COLO668 (cell line): ENCODE results near the gene EPHA4.
A peak's percentile ranks its signal among the peaks of the same experiment; 100 is the strongest.

Experiments
- DNase-seq: peaks from one replicate; lab custom pipeline; 2025; ENCODE audit not compliant: unreplicated experiment; lab: John Stamatoyannopoulos, UW

Gene EPHA4

DNA sequence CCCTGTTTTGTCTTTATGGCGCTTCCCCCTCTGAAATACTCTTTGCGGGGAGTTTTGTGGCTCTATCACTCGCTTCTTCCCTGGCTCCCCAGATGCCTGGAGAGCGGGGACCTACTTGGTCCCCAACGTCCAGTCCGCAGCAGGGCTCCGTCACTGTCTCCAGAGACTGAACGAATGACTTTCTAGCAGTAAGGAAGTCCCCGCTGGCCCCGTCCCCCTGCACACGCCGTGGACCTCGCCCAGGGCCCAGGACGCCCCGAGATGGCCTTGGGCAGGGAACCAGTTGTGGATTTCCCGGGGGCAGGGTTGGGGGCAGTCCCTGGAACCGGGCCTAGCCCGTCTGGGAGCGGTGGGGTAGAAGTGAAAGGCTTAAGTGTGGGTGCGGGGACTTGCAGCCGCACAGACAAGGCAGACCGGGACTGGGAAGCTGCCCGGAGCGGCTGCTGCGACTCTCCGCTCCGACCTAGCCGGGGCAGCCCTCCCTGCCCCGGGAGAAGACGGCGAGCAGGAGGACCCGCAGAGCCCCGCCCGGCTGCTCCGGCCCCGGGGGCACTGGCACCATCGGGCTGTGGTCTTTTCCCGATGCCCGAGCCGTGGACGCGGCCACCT, 821 bp upstream of the EPHA4 start:
- DNase-seq = no peak

DNA sequence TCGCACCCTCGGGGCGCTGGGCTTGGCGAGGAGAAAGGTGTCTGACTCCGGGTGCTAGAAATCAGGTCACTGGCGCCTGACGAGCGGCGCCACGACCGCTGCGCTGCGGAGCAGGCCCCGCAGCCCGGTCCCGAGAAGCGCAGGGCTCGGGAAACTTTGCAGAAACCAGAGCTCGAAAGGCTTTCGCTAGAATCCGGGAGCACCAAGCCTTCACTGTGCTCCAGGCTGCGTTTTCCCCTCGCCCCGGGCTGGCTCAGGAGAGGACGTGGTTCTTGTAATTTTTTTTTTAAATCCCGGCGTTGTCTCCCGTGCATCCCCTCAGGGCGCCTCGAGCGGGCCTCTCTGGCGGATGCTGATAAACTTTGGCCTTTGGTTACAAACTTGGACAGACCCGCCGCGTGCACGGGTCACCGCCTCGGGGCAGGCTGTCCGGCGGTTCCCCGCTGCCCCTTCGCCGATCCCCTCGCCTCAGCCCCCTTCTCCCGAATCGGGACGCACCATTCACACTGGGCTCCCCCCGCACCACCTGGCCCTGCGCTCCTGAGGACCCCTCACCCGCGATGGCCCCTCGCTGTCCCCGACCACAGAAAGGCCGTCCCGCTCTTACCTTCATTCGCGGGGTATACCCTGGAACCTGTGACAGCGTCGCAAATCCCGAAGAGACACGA, 419 bp downstream of the EPHA4 start:
- DNase-seq = peak; percentile 59

DNA sequence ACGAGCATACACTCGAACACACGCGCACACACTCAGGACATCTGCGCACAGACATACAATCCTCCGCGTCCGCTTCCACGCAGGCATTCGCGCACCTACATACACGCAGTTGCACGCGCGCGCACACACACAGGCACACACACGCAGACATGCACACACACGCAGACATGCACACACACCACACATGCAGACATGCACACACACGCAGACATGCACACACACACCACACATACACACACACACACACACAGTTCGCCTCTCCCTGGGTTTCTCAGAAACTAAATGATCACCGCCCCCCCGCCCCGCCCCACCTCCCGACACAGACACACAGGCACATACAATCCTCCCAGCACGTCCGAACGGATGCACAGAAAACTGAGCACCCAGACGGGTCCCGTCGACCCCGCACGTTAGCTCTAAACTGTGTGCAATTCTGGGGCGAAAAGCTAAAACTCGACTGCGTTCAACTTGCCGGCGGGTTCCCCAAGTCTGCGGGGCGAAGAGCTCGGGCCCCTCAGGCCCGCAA, 1.0 kb downstream of the EPHA4 start:
- peak; percentile 47 for DNase-seq

DNA sequence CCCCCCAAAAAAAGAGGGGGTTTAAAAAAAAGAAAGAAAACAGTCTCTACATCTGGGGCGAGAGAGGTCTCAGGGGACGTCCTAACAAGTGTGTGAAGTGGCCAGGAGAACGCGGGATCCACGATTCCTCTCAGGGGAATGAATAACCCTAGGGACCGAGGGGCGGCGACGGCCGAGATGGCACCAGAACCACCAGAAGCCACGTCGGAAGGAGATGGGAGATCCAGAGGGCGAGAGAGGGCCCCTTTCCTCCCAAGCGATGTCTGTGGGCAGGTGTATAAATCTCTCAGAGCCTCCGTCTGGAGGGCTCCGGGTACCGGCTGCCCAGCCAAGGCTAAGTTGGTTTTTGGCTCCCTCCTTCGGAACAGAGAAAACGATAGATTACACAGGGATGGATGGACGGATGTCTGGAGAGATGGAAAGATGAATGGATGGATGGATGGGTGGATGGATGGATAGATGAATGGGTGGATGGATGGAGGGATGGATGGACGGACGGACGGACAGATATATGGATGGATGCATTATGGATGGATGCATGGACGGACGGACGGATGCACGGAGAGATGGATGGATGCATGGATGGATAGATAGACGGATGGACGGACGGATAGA, 1.7 kb downstream of the EPHA4 start:
- DNase-seq = peak; percentile 60

DNA sequence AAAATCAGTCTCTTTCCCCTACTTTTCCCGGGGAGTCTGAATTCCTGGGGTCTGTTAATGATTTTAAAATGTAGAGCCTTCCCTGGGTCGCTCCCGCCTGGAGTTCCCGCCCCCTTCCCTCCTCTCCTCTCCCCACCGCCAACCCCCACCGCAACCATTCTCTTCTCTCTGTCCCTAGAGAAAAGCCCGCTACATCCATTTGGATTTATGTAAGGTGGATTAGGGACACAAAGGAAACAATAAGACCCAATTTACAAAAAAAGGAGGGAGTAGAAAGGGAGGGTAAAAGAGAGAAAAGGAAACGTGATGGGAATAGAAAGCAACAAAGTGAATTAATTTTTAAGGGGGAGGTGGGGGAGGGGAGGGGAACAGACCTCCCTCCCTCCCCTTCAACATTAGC, 2.2 kb downstream of the EPHA4 start:
- DNase-seq = peak; percentile 6

DNA sequence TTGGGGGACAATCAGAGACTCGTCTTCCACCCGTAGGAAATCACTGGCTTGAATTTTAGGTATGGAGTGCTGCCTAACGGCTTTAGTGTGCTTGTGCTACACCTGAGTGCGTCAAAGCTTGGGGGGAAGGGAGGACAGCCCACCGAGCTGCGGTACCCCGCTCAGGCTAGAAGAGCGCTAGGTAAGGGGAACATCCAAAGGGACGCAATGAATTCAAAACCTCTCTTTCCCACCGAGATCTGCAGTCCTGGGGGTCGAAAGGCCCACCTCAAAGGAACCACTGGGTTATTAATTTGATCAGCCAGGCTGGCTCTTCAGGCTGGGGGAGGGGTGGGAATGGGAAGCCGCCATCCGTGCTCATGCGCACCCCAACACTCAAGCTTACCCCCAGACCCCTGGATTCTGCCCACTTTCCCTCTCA, 2.7 kb downstream of the EPHA4 start:
- DNase-seq = no peak

DNA sequence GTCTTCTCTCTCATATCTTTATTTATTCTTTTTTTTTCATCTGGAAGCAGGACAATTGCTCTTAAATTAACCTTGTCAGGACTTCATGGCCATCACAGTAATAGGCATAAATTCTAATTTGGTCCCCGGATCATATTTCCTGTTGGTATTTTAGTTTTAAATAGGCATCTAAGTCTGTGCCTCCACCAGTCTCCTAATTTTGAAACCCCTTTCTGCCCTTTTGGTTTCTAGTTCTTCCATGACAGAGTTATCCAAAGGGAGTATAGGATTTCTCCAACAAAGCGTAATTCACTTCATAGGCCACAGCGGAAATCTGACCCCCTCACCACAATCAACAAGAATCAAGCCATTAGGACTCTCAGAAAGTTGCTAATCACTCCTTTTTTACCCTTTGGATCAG, 3.8 kb downstream of the EPHA4 start:
- DNase-seq = no peak

DNA sequence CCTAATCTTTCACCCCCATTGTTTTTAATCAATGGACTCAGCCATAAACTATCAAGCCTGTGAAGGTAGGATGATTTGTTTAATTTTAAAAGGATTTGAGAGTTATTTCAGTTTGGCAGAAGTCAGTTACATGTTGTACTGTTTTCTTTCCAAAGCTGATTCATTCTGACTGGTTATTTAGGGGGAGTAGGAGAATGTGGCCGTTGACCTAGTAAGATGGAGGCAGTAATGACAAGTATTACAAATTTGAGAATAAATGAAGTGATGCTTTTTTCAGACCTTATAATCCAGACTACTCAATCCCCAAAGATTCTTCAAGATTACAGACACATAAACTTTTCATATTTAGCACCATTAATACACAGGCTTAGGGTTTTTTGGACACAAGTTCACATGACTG, 4.3 kb downstream of the EPHA4 start:
- DNase-seq = no peak

DNA sequence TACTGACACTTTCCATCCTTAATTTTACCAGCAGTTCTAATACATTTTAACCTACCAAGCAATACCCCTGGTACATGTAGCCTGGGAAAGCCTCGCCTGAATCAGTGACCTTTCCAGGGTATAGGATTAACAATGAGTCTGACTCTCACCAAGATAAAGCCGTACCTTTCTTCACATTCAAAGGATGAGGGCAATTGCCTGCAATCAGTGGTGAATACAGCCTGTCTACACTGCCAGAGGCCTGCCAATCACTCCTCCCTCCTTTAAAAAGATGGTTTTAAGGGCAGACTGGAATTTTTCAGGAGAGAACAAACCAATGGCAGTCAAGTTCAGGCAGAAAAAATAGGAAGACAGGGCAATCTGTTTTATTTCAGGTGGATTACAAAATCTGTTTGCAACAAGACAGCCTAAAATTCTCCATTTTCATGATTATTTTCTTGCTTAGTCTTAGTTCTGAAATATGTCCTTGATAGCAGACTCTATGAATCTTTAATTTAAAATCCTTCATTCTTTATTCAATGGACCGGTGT, 4.8 kb downstream of the EPHA4 start:
- no peak for DNase-seq

DNA sequence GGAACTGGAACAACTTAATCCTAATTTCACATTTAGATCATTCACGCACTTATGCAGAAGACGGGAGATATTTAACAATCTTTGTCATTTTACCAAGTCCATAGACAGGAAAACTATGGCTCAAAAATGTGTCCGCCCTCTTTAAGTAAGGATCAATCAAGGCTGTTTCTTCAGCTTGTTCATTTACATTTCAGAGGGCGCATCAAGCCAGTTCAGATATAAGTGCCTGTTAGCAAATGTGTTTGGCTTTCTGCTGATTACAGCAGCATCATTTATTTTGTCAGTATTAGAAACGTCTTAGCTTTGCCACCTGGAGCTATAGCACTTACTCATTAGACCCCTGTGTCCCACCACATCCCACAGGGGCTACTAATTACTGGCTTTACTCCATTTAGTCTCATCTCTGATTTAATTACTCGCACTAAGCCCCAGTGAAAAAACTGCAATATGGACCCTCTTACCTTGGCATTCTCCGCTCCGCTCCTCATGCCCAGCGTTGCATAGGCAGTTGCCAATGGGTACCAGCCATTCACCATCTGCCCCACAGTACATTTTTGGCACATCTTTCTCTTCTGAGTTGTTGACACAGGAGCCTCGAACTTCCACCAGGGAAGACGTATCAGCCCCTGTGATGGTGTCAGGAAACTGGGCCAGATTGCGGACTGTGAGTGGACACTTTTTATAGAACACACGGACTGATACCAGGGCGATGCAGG, 8.7 kb downstream of the EPHA4 start:
- DNase-seq = no peak

DNA sequence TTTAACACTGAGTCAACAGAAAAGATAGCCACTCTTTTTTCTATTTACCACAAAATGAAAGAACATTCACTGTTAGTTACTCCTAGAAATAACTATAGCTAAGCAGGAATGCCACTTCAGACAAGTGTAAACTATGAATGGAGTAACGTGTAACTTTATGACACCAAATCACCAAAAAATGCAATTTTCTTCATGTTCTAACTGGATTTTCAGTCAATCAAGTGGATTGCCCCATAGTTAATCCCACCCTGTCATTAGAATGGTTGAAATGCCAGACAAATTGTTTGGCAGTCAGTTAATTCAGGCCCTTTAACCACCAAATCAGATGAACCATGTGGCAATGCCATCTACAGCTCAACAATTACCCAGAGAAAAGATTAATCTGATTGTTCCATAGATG, 9.9 kb downstream of the EPHA4 start:
- no peak for DNase-seq

DNA sequence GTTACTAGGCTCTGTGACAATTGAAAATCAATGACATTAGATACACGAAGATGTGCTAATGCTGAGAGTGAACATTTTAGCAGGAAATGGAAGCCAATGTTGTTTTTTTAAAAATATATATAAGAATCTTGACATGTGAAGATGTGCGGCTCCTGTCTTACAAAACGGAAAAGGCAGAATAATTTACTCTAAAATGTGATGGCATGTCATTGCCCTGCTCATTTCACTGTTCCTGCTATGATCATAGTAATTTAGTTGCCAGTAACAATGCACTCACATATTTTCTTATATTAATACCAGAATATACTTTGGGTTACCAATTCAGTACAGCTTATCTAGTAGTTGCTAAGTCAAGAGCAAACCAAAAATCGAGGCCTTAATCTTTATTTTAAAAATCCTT, 10.3 kb downstream of the EPHA4 start:
- DNase-seq = no peak

DNA sequence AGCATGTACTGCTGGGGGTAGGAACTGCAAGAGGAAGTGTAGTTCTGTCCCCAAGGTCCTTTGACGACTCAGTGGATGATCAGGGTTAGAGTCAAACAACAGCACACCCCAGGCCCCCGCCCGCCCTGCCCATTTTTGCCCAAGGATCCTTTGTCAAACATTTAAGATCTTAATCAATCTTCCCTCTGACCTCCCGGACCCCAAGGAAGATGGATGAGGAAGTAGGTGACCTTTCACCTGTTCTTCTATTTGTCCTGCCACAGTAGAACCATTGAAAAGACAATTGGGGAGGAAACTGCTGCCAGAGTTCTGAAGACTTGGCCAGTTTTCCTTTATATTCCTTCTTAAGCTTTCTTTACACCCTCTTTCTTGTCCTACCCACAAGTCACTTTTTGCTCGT, 12.1 kb downstream of the EPHA4 start:
- no peak for DNase-seq

DNA sequence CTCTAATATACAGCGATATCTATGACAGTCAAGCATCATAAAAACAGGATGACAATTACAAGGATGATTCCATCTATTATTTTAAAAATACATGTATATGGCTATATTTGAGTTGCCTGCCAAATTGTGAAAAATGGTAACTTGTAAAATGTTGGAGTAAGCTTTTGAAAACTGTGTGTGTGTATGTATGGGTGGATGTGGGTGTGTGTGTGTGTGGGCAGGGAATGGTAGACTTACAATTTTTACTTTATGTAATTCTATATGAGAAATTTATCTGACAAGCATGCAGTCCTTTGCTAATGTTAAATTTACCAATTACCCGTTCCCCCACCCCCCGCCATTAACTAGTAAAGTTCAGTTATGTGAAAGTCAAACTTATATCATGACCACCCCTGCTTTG, 14.0 kb downstream of the EPHA4 start:
- no peak for DNase-seq

DNA sequence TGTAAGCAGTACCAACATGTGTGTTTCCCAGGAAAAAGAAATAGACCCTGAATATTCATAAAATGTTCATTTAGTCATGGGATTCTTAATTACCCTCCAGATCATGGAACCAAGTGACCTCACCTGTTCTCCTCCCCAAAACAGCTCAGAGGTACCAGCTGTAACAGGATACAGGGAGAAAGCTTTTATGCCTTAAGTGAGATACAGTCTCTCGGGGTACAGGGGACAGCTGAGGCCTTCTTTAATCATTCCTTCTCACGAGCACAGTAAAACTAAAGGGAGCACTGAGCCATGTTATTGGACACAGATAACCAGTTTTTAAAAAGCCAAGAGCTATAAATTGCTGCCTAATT, 16.6 kb downstream of the EPHA4 start:
- no peak for DNase-seq

DNA sequence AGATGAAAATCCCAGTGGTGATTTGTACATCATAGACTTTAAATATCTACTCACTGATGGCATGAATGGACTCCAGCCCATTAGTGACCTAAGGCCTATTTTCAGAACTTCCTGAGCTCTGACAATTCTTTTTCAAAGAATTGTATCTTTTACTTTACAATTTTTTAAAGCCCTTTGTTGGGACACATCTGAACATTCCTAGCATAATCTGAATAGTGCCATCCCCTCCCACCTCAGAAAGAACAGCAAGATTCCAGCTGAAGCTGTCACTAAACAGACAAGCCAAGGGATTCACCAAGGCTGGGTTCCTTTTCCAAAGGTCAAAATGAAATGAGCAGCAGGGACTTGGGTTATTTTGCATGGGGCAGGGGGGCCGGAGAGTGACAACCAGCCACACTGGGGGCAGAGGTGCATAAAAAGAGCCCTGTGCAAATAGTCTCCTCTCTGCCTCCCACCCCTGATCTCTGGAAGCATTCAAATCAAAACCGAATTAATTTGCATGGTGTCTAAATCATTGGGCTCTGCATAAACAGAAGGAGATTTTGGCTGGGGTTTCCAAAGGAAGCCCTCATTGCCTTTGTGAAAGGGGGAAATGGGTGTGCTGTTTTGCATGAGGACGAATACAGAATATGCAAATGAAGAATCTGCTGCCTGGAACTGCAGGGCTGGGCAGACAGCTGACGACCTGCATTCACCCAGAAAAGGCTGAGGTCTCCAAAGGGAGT, 17.2 kb downstream of the EPHA4 start:
- DNase-seq = no peak

DNA sequence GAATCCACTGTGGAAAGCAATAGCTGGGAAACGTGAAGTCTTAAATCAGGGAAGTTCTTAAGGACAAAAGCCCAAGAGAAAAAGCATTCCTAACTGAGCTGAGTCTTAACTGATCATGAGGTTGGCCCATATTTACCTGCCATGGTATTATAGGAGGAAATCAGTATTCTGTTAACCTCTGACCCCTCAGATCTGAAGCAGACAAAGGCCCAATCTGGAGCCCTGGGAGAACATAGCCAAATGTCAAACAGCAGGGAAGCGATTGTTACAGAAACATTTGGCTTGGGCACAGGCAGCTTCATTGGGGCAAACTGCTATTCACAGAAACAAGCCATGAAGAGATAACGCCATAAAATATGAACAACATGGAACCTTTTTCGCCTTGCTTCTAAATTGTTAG, 18.8 kb downstream of the EPHA4 start:
- no peak for DNase-seq

DNA sequence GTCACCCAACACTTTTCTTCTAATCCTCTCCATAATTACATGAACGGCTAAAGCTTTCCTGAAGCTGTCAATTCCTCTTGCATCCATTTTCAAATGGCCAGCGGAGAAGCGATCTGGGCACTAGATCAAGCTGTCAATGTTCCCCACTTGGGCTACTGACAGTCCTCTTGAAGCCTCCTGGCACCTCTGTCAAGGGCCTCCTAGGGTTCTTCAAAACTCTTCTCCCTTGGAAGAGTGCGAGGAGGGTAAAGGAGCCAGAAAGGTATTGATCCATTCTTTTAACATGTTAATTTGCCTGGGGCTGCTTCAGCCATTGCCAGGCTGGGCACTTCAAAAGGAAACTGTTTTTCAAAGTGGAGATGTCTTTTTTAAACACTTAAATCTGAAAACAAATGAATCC, 19.8 kb downstream of the EPHA4 start:
- DNase-seq = no peak

DNA sequence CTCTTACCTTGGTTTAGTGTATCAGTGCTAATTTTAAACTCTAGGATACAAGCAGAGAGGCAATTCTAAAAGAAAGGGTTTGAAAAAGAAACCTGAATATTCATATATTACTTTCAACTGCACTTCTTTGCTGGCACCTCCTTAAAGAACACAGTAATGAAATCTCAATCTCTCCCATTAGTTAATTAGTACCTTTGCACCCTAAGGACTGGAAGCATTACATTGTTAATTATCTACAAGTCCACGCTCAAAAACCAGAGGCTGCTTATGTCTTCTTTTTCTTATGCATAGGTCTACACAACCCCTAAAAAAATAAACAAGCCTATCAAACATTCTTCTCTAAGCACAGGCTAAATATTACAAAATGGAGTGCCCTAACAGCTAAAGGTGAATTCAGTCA, 20.2 kb downstream of the EPHA4 start:
- DNase-seq = no peak

DNA sequence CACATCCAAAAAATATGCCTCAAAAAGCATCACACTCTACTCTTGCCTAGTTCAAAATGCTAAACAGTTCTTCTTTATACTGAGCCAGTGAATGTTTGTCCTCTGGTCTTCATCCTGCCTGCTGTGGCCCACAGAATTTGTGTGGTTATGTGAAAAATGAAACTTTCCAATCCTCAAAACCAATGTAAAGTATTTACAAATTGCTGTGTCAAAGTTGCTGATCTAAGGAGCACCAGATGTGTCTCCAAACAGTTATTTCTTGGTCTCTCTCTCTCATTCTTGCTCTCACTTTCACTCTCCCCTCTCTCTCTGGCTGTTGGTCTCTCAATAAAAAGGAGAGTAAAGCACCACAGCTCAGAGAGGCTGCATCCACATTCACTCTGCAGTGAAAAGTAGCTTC, 23.0 kb downstream of the EPHA4 start:
- DNase-seq = no peak
